Loucy (cell line): ENCODE measurements around the gene SMURF2.
A peak's percentile ranks its signal among the peaks of the same experiment; 100 is the strongest.

Experiments used
- H2AFZ ChIP-seq: fragments of 200-600 bp; sonication (generic); 2 replicates; pipeline ENCODE4 v1.6.0; 2016; ENCODE audit warnings: antibody characterized with exemption, mild to moderate bottlenecking, low read length, moderate library complexity
- H3F3A ChIP-seq: fragments of 200-600 bp; 2 replicates; pipeline ENCODE4 v1.6.0; 2016; ENCODE audit warnings: antibody characterized with exemption, low read depth, mild to moderate bottlenecking
- H3K27me3 ChIP-seq: fragments of 200-600 bp; sonication (generic); 2 replicates; pipeline ENCODE4 v1.6.1; 2014; ENCODE audit warnings: low read length, mild to moderate bottlenecking; ENCODE audit not compliant: insufficient read depth, poor library complexity, severe bottlenecking
- H3K36me3 ChIP-seq: fragments of 200-600 bp; sonication (generic); 2 replicates; pipeline ENCODE4 v1.6.1; 2016; ENCODE audit warnings: low read length; ENCODE audit not compliant: insufficient read depth
- H3K4me1 ChIP-seq: fragments of 200-600 bp; sonication (generic); 2 replicates; pipeline ENCODE4 v1.5.1; 2014; ENCODE audit warnings: low read length, mild to moderate bottlenecking; ENCODE audit not compliant: insufficient read depth, poor library complexity, severe bottlenecking
- H3K4me2 ChIP-seq: fragments of 200-600 bp; sonication (generic); 2 replicates; pipeline ENCODE4 v1.6.0; 2014; ENCODE audit warnings: antibody characterized with exemption, low read length, low read depth, mild to moderate bottlenecking; ENCODE audit not compliant: poor library complexity, severe bottlenecking
- H3K4me3 ChIP-seq: fragments of 200-600 bp; sonication (generic); 2 replicates; pipeline ENCODE4 v1.5.1; 2014; ENCODE audit warnings: low read length, mild to moderate bottlenecking, mixed read lengths; ENCODE audit not compliant: poor library complexity, severe bottlenecking
- H3K79me2 ChIP-seq: fragments of 200-600 bp; sonication (generic); 2 replicates; pipeline ENCODE4 v1.6.1; 2014; ENCODE audit warnings: low read length; ENCODE audit not compliant: insufficient read depth
- H3K9ac ChIP-seq: fragments of 200-600 bp; sonication (generic); 2 replicates; pipeline ENCODE4 v1.6.0; 2014; ENCODE audit warnings: mild to moderate bottlenecking, low read depth, low read length, moderate library complexity; ENCODE audit not compliant: poor library complexity, severe bottlenecking
- H3K9me2 ChIP-seq: fragments of 200-600 bp; sonication (generic); replicated peaks from 2 replicates; pipeline ENCODE4 v1.6.1; 2016; ENCODE audit warnings: low read depth, low read length, mixed read lengths
- H3K9me3 ChIP-seq: fragments of 200-600 bp; sonication (generic); 2 replicates; pipeline ENCODE4 v1.6.1; 2014; ENCODE audit warnings: mild to moderate bottlenecking, antibody characterized with exemption, low read length, low read depth; ENCODE audit not compliant: insufficient read depth
- H4K20me1 ChIP-seq: fragments of 200-600 bp; sonication (generic); 2 replicates; pipeline ENCODE4 v1.6.0; 2014; ENCODE audit warnings: antibody characterized with exemption, low read length, mild to moderate bottlenecking; ENCODE audit not compliant: insufficient read depth, poor library complexity, severe bottlenecking
- EZH2phosphoT487 ChIP-seq: fragments of 200-600 bp; IDR thresholded peaks from 2 replicates; pipeline ENCODE4 v1.6.1; 2018; ENCODE audit warnings: antibody characterized with exemption, mild to moderate bottlenecking, moderate library complexity, borderline replicate concordance
- TF ChIP-seq, protein P1 (sequence below): fragments of 200-600 bp; sonication (generic); conservative IDR thresholded peaks from 2 replicates; pipeline ENCODE4 v1.5.1; 2014; ENCODE audit warnings: mild to moderate bottlenecking, antibody characterized with exemption, low read length

The SMURF2 gene

DNA sequence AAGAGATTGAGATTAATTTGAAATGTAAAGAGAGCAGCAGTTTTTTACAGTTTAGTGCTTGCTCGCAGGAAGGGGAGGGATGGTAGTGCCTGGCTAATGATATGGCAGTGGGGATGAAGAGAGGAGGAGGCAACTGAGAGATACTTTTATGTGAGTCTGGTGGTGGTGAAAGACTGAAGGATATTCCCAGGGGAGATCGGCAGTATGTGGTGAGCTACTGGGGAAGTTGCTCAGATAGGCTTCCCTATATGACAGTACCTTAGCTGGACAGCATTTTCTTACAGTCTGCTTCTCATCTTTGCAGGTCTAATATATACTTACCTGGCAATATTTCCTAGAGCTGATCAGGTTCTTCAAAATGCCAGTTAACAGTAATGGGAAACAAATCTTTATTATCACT is 146.7 kb downstream of the SMURF2 start:
- Histone ChIP-seq H3K79me2 (peaks cover 69% of the 10 kb centered on the region), H3K36me3 (peaks cover 80% of the 10 kb centered on the region), H4K20me1 (peaks cover 33% of the 10 kb centered on the region)

DNA sequence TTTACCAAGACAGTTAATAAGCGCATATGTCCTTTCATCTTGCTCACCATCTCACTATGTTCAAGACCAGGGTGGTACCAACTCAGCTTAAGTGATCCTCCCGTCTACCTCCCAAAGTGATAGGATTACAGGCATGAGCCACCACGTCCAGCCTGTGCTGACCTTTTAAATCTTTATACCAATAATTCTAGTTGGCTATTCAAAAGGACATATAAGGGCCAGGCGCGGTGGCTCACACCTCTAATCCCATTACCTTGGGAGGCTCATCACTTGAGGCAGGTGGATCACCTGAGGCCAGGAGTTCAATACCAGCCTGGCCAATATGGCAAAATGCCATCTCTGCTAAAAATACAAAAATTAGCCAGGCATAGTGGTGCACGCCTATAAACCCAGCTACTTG is 152.9 kb downstream of the SMURF2 start:
- H3K36me3 ChIP-seq, result peaks cover 42% of the 10 kb centered on the region

More for the DNA sequence above, 146.7 kb downstream of the SMURF2 start:
- H3K9me3 ChIP-seq, result no peaks in the 10 kb centered on the region
- H3K4me3 ChIP-seq, result peak overlapping the region; percentile 2
- no peak for TF ChIP-seq EZH2phosphoT487
- TF ChIP-seq, protein P1, sequence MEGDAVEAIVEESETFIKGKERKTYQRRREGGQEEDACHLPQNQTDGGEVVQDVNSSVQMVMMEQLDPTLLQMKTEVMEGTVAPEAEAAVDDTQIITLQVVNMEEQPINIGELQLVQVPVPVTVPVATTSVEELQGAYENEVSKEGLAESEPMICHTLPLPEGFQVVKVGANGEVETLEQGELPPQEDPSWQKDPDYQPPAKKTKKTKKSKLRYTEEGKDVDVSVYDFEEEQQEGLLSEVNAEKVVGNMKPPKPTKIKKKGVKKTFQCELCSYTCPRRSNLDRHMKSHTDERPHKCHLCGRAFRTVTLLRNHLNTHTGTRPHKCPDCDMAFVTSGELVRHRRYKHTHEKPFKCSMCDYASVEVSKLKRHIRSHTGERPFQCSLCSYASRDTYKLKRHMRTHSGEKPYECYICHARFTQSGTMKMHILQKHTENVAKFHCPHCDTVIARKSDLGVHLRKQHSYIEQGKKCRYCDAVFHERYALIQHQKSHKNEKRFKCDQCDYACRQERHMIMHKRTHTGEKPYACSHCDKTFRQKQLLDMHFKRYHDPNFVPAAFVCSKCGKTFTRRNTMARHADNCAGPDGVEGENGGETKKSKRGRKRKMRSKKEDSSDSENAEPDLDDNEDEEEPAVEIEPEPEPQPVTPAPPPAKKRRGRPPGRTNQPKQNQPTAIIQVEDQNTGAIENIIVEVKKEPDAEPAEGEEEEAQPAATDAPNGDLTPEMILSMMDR, result no peak
- H3K4me2 ChIP-seq, result peak overlapping the region; percentile 33
- H3K9me2 ChIP-seq, result no peaks in the 10 kb centered on the region
- H2AFZ ChIP-seq, result no peak overlapping the region
- H3F3A ChIP-seq, result no peaks in the 10 kb centered on the region
- H3K4me1 ChIP-seq, result peaks cover 30% of the 10 kb centered on the region
- no peak overlapping the region for H3K9ac ChIP-seq
- H3K27me3 ChIP-seq, result no peaks in the 10 kb centered on the region

DNA sequence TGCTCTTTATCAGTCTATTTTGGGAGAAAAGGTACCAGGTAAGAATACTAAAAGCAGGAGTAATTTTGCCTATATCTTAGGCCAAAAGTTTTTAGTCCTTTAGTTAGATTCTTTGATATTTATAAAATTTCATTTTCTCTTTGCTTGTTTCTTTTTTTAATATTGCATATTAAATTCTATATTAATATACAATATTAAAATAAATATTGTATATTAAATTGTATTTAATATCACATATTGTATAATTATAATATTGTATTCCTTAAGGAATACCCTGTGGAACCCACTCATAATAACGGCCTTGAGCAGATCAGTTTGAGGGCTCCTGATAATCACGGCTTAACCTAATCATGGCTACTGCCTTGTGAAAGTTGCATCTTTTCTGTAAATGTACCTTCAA is 153.4 kb downstream of the SMURF2 start:
- Histone ChIP-seq H3K36me3 (peaks cover 42% of the 10 kb centered on the region), H3K9me3 (no peaks in the 10 kb centered on the region), H3K4me1 (peaks cover 51% of the 10 kb centered on the region), H3F3A (no peaks in the 10 kb centered on the region), H3K9me2 (no peaks in the 10 kb centered on the region), H3K9ac (peak overlapping the region; percentile 99), H3K79me2 (peaks cover 91% of the 10 kb centered on the region), H4K20me1 (peaks cover 62% of the 10 kb centered on the region), H2AFZ (no peak overlapping the region), H3K4me2 (peak overlapping the region; percentile 98), H3K4me3 (peak overlapping the region; percentile 99), H3K27me3 (peaks cover 10% of the 10 kb centered on the region)
- TF ChIP-seq, protein P1, result no peak
- no peak for TF ChIP-seq EZH2phosphoT487

More for the DNA sequence above, 152.9 kb downstream of the SMURF2 start:
- H3K4me2 ChIP-seq, result peak overlapping the region; percentile 98
- H2AFZ ChIP-seq, result no peak overlapping the region
- TF ChIP-seq, protein P1, result no peak
- no peak for TF ChIP-seq EZH2phosphoT487
- H3F3A ChIP-seq, result no peaks in the 10 kb centered on the region
- H3K79me2 ChIP-seq, result peaks cover 91% of the 10 kb centered on the region
- H3K27me3 ChIP-seq, result peaks cover 10% of the 10 kb centered on the region
- H3K4me1 ChIP-seq, result peaks cover 46% of the 10 kb centered on the region
- H3K4me3 ChIP-seq, result peak overlapping the region; percentile 99
- H4K20me1 ChIP-seq, result peaks cover 62% of the 10 kb centered on the region
- no peaks in the 10 kb centered on the region for H3K9me2 ChIP-seq
- peak overlapping the region; percentile 1 for H3K9ac ChIP-seq
- H3K9me3 ChIP-seq, result no peaks in the 10 kb centered on the region
